ENCODE results near the gene DCX. TPM values are rescaled to one million over a fixed set of nuclear protein-coding genes. Genes with fewer than 3 reads are reported as not detected.
"Not testable (repeated sequence)": the region's sequence is repeated elsewhere in the genome, so short reads cannot be mapped to it uniquely, and the experiment has no call there.

Gene DCX
- total RNA-seq, 2 donors from 2014 or later: under 0.01 TPM; not detected in 1

DNA sequence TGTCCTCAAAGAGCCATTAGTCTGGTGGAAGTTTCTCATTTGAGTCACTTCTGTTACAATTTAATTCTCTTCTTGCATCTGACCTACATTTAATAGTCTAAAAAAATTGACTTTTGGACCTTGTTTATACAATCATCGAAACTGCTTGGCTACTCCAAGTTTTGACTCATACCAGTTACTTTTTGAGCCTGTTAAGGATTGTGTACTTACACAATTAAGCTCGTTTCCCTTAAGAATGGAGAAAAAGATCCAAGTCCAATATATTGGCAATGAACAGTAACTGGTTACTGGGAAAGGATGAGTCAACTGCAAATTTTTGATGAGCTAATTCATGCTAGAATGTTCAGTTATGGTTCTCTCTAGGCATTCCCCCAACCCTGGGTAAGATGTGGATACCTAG, 58.2 kb downstream of the DCX start:
- H3K4me1 ChIP-seq: no peaks in the 10 kb centered on the region
- H3K36me3 ChIP-seq (replicated peaks in 1 of 2; ENCODE audit: insufficient read depth in 1 of 2, low read depth in 2 of 2): no peaks in the 10 kb centered on the region
- no peak overlapping the region for H3K4me3 ChIP-seq
- no peak for DNase-seq
- intact Hi-C loops (cut with DNase I): no loop called here
- no peaks in the 10 kb centered on the region for H3K9me3 ChIP-seq
- no peak overlapping the region for H3K27ac ChIP-seq
- H3K27me3 ChIP-seq: no peaks in the 10 kb centered on the region
- 46 to 71% methylated on average over 2 of the region's 2 CpGs for WGBS, 2 donors
- ATAC-seq: peak; percentile 27
- TF ChIP-seq, protein P1, sequence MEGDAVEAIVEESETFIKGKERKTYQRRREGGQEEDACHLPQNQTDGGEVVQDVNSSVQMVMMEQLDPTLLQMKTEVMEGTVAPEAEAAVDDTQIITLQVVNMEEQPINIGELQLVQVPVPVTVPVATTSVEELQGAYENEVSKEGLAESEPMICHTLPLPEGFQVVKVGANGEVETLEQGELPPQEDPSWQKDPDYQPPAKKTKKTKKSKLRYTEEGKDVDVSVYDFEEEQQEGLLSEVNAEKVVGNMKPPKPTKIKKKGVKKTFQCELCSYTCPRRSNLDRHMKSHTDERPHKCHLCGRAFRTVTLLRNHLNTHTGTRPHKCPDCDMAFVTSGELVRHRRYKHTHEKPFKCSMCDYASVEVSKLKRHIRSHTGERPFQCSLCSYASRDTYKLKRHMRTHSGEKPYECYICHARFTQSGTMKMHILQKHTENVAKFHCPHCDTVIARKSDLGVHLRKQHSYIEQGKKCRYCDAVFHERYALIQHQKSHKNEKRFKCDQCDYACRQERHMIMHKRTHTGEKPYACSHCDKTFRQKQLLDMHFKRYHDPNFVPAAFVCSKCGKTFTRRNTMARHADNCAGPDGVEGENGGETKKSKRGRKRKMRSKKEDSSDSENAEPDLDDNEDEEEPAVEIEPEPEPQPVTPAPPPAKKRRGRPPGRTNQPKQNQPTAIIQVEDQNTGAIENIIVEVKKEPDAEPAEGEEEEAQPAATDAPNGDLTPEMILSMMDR (IDR thresholded peaks at IDR 0.05): no peak
- no peak for TF ChIP-seq POLR2A (IDR thresholded peaks at IDR 0.05)

DNA sequence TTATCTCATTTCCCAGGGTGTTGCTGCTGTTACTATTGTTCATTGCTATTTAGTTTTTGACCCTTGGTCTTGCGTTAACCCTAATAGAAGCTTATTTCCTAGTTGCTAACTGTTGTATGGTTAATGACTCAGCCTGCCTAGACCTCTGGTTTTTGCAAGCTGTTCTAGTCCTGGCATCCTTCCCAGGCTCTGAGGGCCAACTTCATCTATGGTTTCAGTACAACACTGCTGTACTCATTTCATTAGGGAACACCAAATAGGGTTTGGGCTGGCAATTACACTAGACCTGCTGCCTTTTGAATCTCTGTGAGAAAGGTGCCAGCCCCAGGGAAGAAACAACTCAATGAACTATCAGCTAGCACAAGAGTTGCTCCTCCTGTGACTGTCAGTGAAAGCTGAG, 59.6 kb downstream of the DCX start:
- ATAC-seq (peak; percentile 40), DNase-seq (peak; percentile 12 to 61 (median 48))
- intact Hi-C loops (cut with DNase I): no loop called here
- TF ChIP-seq, protein P1 (IDR thresholded peaks at IDR 0.05): no peak
- TF ChIP-seq POLR2A (IDR thresholded peaks at IDR 0.05): no peak
- Histone ChIP-seq H3K9me3 (no peaks in the 10 kb centered on the region), H3K36me3 (replicated peaks in 1 of 2; ENCODE audit: insufficient read depth in 1 of 2, low read depth in 2 of 2) (no peaks in the 10 kb centered on the region), H3K27ac (no peak overlapping the region), H3K4me1 (no peaks in the 10 kb centered on the region), H3K27me3 (no peaks in the 10 kb centered on the region), H3K4me3 (no peak overlapping the region)
- WGBS, 2 donors: 25 to 78% methylated on average over 1 of the region's 1 CpG

- ATAC-seq (no peak), DNase-seq (no peak)
- Histone ChIP-seq H3K9me3 (no peaks in the 10 kb centered on the region), H3K4me3 (no peak overlapping the region), H3K27ac (no peak overlapping the region), H3K27me3 (no peaks in the 10 kb centered on the region), H3K4me1 (no peaks in the 10 kb centered on the region), H3K36me3 (replicated peaks in 1 of 2; ENCODE audit: insufficient read depth in 1 of 2, low read depth in 2 of 2) (no peaks in the 10 kb centered on the region)
- TF ChIP-seq, protein P1 (IDR thresholded peaks at IDR 0.05): no peak
- TF ChIP-seq POLR2A (IDR thresholded peaks at IDR 0.05): no peak
- intact Hi-C loops (cut with DNase I): no loop called here
These were observed 62.1 kb downstream of the DCX start for GRCh38 chrX:111349934-111350333.

DNA sequence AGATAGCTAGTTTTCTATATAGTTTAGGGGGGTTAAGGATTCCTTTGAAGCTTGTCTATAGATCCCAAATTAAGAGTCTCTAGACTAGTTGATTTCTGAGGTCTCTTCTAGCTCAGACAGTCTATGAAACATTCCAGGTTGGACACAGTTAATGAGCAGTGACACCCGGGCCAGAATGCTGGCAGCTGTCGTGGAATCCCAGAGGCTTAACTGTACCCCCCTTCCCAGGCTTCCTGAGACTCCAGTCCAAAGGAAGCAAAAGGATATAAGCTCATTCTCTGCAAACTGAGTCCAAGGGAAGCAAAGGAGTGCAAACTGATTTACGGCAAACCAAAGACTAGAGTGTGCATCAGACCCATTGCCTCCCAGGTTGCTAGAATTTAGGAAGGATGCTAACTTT, 62.9 kb downstream of the DCX start:
- H3K4me1 ChIP-seq: no peaks in the 10 kb centered on the region
- no peak for ATAC-seq
- no peak overlapping the region for H3K27ac ChIP-seq
- no peaks in the 10 kb centered on the region for H3K36me3 ChIP-seq (replicated peaks in 1 of 2; ENCODE audit: insufficient read depth in 1 of 2, low read depth in 2 of 2)
- WGBS, 2 donors: 44 to 50% methylated on average over 3 of the region's 3 CpGs
- DNase-seq: no peak
- no peaks in the 10 kb centered on the region for H3K27me3 ChIP-seq
- intact Hi-C loops (cut with DNase I): no loop called here
- TF ChIP-seq POLR2A (IDR thresholded peaks at IDR 0.05): no peak
- TF ChIP-seq, protein P1 (IDR thresholded peaks at IDR 0.05): no peak
- no peaks in the 10 kb centered on the region for H3K9me3 ChIP-seq
- no peak overlapping the region for H3K4me3 ChIP-seq

DNA sequence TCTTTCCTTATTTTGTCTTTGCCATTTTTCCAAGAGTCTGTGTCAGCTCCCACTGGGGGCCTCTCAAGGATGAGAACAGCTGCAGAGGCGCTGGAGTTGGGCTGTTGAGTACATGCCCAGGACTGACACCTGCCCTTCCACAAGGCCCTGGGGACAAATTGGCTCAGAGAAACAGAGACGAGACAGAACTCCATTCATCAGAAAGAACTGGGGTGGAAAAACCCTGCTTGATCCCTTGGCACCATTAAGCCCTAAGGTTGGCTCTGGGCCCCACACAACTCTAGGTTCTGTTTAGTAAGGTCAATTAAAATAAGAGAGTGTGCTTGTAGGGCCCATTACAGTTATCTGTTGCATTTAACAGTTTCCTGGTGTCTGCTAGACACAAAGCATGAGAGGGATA, 63.6 kb downstream of the DCX start:
- no peaks in the 10 kb centered on the region for H3K27me3 ChIP-seq
- no peak for ATAC-seq
- DNase-seq: no peak
- H3K4me3 ChIP-seq: no peak overlapping the region
- H3K4me1 ChIP-seq: no peaks in the 10 kb centered on the region
- H3K9me3 ChIP-seq: no peaks in the 10 kb centered on the region
- WGBS, 2 donors: 40% methylated on average over 2 of the region's 2 CpGs; no CpG with 5 or more reads in 1 of the 2 donors
- intact Hi-C loops (cut with DNase I): no loop called here
- no peak overlapping the region for H3K27ac ChIP-seq
- TF ChIP-seq, protein P1 (IDR thresholded peaks at IDR 0.05): no peak
- no peak for TF ChIP-seq POLR2A (IDR thresholded peaks at IDR 0.05)
- H3K36me3 ChIP-seq (replicated peaks in 1 of 2; ENCODE audit: insufficient read depth in 1 of 2, low read depth in 2 of 2): no peaks in the 10 kb centered on the region

DNA sequence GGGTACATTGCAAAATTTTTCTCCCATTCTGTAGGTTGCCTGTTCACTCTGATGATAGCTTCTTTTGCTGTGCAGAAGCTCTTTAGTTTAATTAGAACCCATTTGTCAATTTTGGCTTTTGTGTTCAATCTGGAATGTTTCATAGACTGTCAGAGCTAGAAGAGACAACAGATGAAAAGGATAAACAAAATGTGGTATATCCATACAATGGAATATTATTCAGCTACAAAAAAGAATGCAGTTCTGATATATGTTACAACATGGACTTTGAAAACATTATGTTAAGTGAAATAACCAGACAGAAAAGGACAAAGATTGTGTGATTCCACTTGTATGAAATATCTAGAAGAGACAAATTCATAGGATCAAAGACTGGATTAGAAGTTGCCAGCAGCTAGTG, 65.8 kb downstream of the DCX start:
- intact Hi-C loops (cut with DNase I); H3K27me3 ChIP-seq; H3K4me1 ChIP-seq; ATAC-seq; H3K9me3 ChIP-seq; H3K27ac ChIP-seq; H3K4me3 ChIP-seq; DNase-seq; H3K36me3 ChIP-seq (replicated peaks in 1 of 2; ENCODE audit: insufficient read depth in 1 of 2, low read depth in 2 of 2): not testable (repeated sequence)

Measured in body of pancreas (tissue), 4 donors.